Measurements from ENCODE around the gene ADI1. TPM values are rescaled to one million over a fixed set of nuclear protein-coding genes. Genes with fewer than 3 reads are reported as not detected.
"Not testable (repeated sequence)": the region's sequence is repeated elsewhere in the genome, so short reads cannot be mapped to it uniquely, and the experiment has no call there.

ADI1 gene
- total RNA-seq, 1 donor, result 66.5 TPM

- H3K4me3 ChIP-seq (ENCODE audit: low read depth, low read length), result no peak overlapping the region
- no peak for DNase-seq (ENCODE audit: low read depth)
- no peak for TF ChIP-seq CTCF (IDR thresholded peaks at IDR 0.05; ENCODE audit: insufficient read depth, low read depth, low read length)
Observed at GRCh38 chr2:3456125-3456524, 63.2 kb downstream of the ADI1 start.

GRCh38 chr2:3454802-3455201 lies 64.5 kb downstream of the ADI1 start:
- no peak for TF ChIP-seq CTCF (IDR thresholded peaks at IDR 0.05; ENCODE audit: insufficient read depth, low read depth, low read length)
- no peak overlapping the region for H3K4me3 ChIP-seq (ENCODE audit: low read depth, low read length)
- no peak for DNase-seq (ENCODE audit: low read depth)

- H3K4me3 ChIP-seq (ENCODE audit: low read depth, low read length); DNase-seq (ENCODE audit: low read depth): not testable (repeated sequence)
Observed at GRCh38 chr2:3454005-3454404, 65.3 kb downstream of the ADI1 start.

- no peak for DNase-seq (ENCODE audit: low read depth)
Observed at GRCh38 chr2:3453190-3453999, 65.9 kb downstream of the ADI1 start.

GRCh38 chr2:3451926-3452671 lies 67.2 kb downstream of the ADI1 start:
- no peak for TF ChIP-seq CTCF (IDR thresholded peaks at IDR 0.05; ENCODE audit: insufficient read depth, low read depth, low read length)
- H3K4me3 ChIP-seq (ENCODE audit: low read depth, low read length), result no peak overlapping the region
- no peak for DNase-seq (ENCODE audit: low read depth)

More at GRCh38 chr2:3453190-3453999, 65.9 kb downstream of the ADI1 start:
- H3K4me3 ChIP-seq (ENCODE audit: low read depth, low read length), result no peak overlapping the region
- no peak for TF ChIP-seq CTCF (IDR thresholded peaks at IDR 0.05; ENCODE audit: insufficient read depth, low read depth, low read length)

- no peak overlapping the region for H3K4me3 ChIP-seq (ENCODE audit: low read depth, low read length)
- no peak for DNase-seq (ENCODE audit: low read depth)
- no peak for TF ChIP-seq CTCF (IDR thresholded peaks at IDR 0.05; ENCODE audit: insufficient read depth, low read depth, low read length)
Observed at GRCh38 chr2:3451169-3451568, 68.2 kb downstream of the ADI1 start.

- H3K4me3 ChIP-seq (ENCODE audit: low read depth, low read length), result no peak overlapping the region
- DNase-seq (ENCODE audit: low read depth), result no peak
- no peak for TF ChIP-seq CTCF (IDR thresholded peaks at IDR 0.05; ENCODE audit: insufficient read depth, low read depth, low read length)
Observed at GRCh38 chr2:3450385-3451010, 68.8 kb downstream of the ADI1 start.

All from fibroblast of villous mesenchyme (primary cell).